HEK293T (cell line): ENCODE measurements around the gene NFE2.

Experiments used
- CTCF ChIA-PET: fragments of 350-600 bp; formaldehyde crosslinking; extraction: SDS; loops from one replicate; lab custom pipeline; 2021; ENCODE audit warnings: antibody characterized with exemption, inconsistent platforms; lab: Yijun Ruan, JAX
- POLR2A ChIA-PET: fragments of 350-600 bp; formaldehyde crosslinking; extraction: SDS; loops from one replicate; lab custom pipeline; 2020; ENCODE audit warnings: antibody characterized with exemption, inconsistent platforms; lab: Yijun Ruan, JAX
- DNase-seq: peaks from one replicate; pipeline ENCODE4 v3.0.0; 2012; ENCODE audit warnings: mixed read lengths; ENCODE audit errors: extremely low spot score
- ARNT ChIP-seq: fragments of 450-650 bp; IDR thresholded peaks from 2 replicates; pipeline ENCODE4 v1.6.1; 2017; ENCODE audit warnings: mild to moderate bottlenecking
- BHLHE40 ChIP-seq: fragments of 450-650 bp; IDR thresholded peaks from 2 replicates; pipeline ENCODE4 v1.6.1; 2016; ENCODE audit warnings: mild to moderate bottlenecking, moderate library complexity, borderline replicate concordance
- CTBP1 ChIP-seq: fragments of 450-650 bp; IDR thresholded peaks from 2 replicates; pipeline ENCODE4 v1.6.1; 2016; ENCODE audit warnings: borderline replicate concordance
- ELF4 ChIP-seq: fragments of 450-650 bp; IDR thresholded peaks from 2 replicates; pipeline ENCODE4 v1.6.1; 2017; ENCODE audit warnings: antibody characterized with exemption
- FOXA1 ChIP-seq: fragments of 450-650 bp; IDR thresholded peaks from 2 replicates; pipeline ENCODE4 v1.6.1; 2016; ENCODE audit warnings: mild to moderate bottlenecking
- FOXK2 ChIP-seq: fragments of 450-650 bp; IDR thresholded peaks from 2 replicates; pipeline ENCODE4 v1.6.1; 2016; ENCODE audit warnings: mild to moderate bottlenecking
- FOXM1 ChIP-seq: fragments of 450-650 bp; IDR thresholded peaks from 2 replicates; pipeline ENCODE4 v1.6.1; 2017; ENCODE audit warnings: mild to moderate bottlenecking, borderline replicate concordance
- HDGF ChIP-seq: fragments of 450-650 bp; IDR thresholded peaks from 2 replicates; pipeline ENCODE4 v1.6.1; 2017; ENCODE audit warnings: antibody characterized with exemption, borderline replicate concordance
- L3MBTL2 ChIP-seq: fragments of 450-650 bp; conservative IDR thresholded peaks from 2 replicates; pipeline ENCODE4 v1.6.1; 2016; ENCODE audit warnings: mild to moderate bottlenecking
- LEF1 ChIP-seq: fragments of 450-650 bp; IDR thresholded peaks from 2 replicates; pipeline ENCODE4 v1.6.1; 2017; ENCODE audit warnings: mild to moderate bottlenecking, borderline replicate concordance
- NFRKB ChIP-seq: fragments of 450-650 bp; IDR thresholded peaks from 2 replicates; pipeline ENCODE4 v1.6.1; 2016; ENCODE audit warnings: mild to moderate bottlenecking, moderate library complexity
- SP1 ChIP-seq: fragments of 450-650 bp; IDR thresholded peaks from 2 replicates; pipeline ENCODE4 v1.6.1; 2017
- SUZ12 ChIP-seq: fragments of 450-650 bp; IDR thresholded peaks from 2 replicates; pipeline ENCODE4 v1.6.1; 2016; ENCODE audit warnings: mild to moderate bottlenecking
- TARDBP ChIP-seq: fragments of 450-650 bp; IDR thresholded peaks from 2 replicates; pipeline ENCODE4 v1.6.1; 2016
- ZNF384 ChIP-seq: fragments of 450-650 bp; IDR thresholded peaks from 2 replicates; pipeline ENCODE4 v1.6.1; 2016
- TF ChIP-seq, protein P1 (sequence below): fragments of 450-650 bp; IDR thresholded peaks from 2 replicates; pipeline ENCODE4 v1.6.1; 2016

The NFE2 gene

DNA sequence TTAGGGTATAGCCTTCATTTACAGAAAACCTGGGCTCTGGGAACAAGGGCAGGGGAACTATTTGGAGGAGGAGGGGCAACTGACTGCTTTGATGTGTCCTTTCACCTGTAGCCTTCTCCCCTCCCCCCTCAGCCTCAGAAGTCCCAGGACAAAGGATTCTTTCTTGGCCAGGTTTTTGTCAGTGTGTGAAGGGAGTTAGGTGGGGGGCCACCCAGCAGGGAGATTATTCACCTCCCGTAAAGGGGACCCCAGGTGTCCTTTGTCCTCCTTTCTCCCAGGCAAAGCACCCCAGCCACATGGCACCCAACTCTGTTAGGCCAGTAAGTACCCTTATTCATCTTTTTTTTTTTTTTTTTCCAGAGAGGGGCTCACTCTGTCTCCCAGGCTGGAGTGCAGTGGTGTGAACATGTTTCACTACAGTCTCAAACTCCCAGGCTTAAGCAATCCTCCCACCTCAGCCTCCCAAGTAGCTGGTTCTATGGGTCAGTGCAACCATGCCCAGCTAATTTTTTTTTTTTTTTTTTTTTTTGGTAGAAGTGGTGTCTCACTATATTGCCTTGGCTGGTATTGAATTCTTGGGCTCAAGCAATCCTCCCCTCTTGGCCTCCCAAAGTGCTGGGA, 723 bp upstream of the NFE2 start:
- TF ChIP-seq HDGF (no peak), FOXK2 (no peak), SP1 (no peak), FOXA1 (no peak), LEF1 (no peak), NFRKB (no peak), TARDBP (no peak), FOXM1 (no peak), L3MBTL2 (no peak), CTBP1 (no peak), BHLHE40 (no peak), ELF4 (no peak), ARNT (no peak)
- TF ChIP-seq, protein P1, sequence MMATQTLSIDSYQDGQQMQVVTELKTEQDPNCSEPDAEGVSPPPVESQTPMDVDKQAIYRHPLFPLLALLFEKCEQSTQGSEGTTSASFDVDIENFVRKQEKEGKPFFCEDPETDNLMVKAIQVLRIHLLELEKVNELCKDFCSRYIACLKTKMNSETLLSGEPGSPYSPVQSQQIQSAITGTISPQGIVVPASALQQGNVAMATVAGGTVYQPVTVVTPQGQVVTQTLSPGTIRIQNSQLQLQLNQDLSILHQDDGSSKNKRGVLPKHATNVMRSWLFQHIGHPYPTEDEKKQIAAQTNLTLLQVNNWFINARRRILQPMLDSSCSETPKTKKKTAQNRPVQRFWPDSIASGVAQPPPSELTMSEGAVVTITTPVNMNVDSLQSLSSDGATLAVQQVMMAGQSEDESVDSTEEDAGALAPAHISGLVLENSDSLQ: no peak

DNA sequence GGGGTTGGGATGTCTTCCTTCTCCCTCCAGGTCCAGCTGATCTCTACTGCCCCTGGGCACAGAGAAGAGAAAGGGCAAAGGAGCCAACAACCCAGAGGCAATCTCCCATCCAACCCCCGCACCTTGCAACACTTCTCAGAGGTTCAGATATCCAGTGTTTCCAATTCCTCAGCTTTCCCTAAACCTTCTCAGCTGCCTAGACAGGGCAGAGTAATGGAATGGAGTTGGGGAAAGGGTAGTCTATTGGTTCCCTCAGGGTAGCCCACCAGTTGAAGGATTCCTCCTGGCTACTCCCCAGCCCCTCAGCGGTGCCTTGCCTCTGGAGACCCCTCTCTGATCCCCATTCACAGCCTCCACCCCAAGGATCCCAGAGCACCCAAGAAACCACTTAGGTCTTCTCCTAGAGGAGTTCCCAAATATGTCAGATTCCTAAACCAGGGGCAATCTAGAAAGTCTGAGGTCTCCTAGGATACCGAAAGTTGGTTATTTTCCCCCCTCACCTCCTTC, 537 bp downstream of the NFE2 start:
- TF ChIP-seq SP1 (no peak), FOXM1 (no peak), L3MBTL2 (no peak), LEF1 (no peak), CTBP1 (no peak), NFRKB (no peak), FOXK2 (no peak), ARNT (no peak), FOXA1 (no peak), SUZ12 (no peak), ELF4 (no peak), TARDBP (no peak), HDGF (no peak), ZNF384 (no peak), BHLHE40 (no peak)
- TF ChIP-seq, protein P1: no peak
- CTCF ChIA-PET: interaction anchor here (0.6 to 1.3 kb wide), 3 partner anchors 9 to 36 kb away, joined by 3 to 9 read pairs (median 5); no protein-coding TSS in a partner anchor
- POLR2A ChIA-PET: interaction anchor here (1.6 to 4.3 kb wide), 2 partner anchors 10 to 21 kb away, joined by 5 to 38 read pairs; partner anchors contain the start of genes CBX5 and HNRNPA1
- no peak for DNase-seq

More for the DNA sequence above, 723 bp upstream of the NFE2 start:
- CTCF ChIA-PET: interaction anchor here (0.8 to 1.1 kb wide), 3 partner anchors 23 to 94 kb away, joined by 3 to 4 read pairs (median 3); partner anchors contain the start of gene COPZ1
- no peak for DNase-seq
- POLR2A ChIA-PET: interaction anchor here (0.7 to 4.3 kb wide), 5 partner anchors 12 to 264 kb away, joined by 3 to 38 read pairs (median 3); partner anchors contain the start of genes CBX5 and HNRNPA1

DNA sequence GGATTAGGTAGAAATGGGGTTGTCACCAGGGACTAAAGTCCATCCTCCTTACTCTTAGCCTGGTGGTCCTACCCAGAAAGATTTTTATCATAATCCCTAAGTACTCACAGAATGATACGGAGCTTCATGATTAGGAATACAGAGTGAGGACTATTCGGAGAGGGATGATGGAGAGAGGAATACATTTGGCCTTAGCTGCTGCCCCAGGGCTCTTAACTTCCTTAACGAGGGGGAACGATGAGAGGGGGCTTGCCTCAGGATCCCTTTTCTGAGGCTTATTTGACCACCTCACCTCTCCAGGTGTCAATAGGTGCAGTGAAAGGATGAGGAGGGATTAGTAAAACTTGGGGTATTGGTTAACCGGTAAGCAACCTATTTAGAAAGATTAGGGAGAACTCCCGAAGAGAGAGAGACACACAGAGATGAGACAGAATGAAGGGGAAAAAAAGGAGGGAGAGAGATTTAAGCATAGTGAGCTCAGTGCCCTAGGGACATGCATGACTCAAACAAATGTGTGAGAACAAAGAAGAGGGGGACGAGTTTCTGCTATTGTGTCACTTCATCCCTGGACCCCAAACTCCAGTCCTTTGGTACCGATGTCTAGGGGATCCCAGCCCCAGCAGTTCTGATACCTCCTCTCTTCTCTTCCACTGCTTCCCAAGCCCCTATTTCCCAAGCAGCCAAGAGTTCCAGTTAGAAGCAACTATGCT, 1.1 kb downstream of the NFE2 start:
- no peak for TF ChIP-seq TARDBP
- TF ChIP-seq SUZ12: no peak
- no peak for TF ChIP-seq L3MBTL2
- TF ChIP-seq FOXA1: no peak
- ChIA-PET CTCF (interaction anchor here (0.6 to 1.3 kb wide), 4 partner anchors 9 to 37 kb away, joined by 3 to 9 read pairs (median 4); no protein-coding TSS in a partner anchor), POLR2A (interaction anchor here (1.2 to 4.3 kb wide), 3 partner anchors 9 to 20 kb away, joined by 3 to 38 read pairs (median 5); partner anchors contain the start of genes CBX5 and HNRNPA1)
- no peak for DNase-seq

DNA sequence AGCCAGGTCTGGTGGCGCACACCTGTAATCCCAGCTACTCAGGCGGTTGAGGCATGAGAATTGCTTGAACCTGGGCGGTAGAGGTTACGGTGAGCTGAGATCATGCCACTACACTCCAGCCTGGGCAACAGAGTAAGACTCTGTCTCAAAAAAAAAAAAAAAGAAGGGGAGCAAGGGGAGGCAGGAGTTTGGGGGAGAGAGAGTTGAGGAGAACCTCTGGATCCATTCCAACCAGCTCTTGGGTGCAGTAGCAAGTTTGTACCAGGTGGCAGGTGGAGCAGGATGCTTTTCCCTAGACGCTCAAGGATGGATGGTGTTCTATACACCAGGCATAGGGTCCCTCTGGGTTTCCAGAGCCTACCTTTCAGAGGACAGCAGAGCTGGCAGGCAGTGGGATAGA, 1.9 kb downstream of the NFE2 start:
- TF ChIP-seq, protein P1: no peak
- no peak for TF ChIP-seq SP1
- TF ChIP-seq BHLHE40: no peak
- no peak for TF ChIP-seq FOXA1
- TF ChIP-seq TARDBP: no peak
- no peak for TF ChIP-seq LEF1
- TF ChIP-seq ZNF384: no peak
- TF ChIP-seq L3MBTL2: no peak
- no peak for TF ChIP-seq FOXM1
- no peak for TF ChIP-seq ELF4
- no peak for TF ChIP-seq SUZ12
- no peak for TF ChIP-seq ARNT
- no peak for TF ChIP-seq NFRKB
- TF ChIP-seq FOXK2: no peak
- TF ChIP-seq CTBP1: no peak
- no peak for TF ChIP-seq HDGF
- ChIA-PET POLR2A (interaction anchor here (1.2 to 4.3 kb wide), 3 partner anchors 9 to 19 kb away, joined by 3 to 38 read pairs (median 5); partner anchors contain the start of genes CBX5 and HNRNPA1), CTCF (interaction anchor here (0.9 to 1.3 kb wide), 5 partner anchors 13 to 39 kb away, joined by 3 to 6 read pairs (median 3); no protein-coding TSS in a partner anchor)
- no peak for DNase-seq

DNA sequence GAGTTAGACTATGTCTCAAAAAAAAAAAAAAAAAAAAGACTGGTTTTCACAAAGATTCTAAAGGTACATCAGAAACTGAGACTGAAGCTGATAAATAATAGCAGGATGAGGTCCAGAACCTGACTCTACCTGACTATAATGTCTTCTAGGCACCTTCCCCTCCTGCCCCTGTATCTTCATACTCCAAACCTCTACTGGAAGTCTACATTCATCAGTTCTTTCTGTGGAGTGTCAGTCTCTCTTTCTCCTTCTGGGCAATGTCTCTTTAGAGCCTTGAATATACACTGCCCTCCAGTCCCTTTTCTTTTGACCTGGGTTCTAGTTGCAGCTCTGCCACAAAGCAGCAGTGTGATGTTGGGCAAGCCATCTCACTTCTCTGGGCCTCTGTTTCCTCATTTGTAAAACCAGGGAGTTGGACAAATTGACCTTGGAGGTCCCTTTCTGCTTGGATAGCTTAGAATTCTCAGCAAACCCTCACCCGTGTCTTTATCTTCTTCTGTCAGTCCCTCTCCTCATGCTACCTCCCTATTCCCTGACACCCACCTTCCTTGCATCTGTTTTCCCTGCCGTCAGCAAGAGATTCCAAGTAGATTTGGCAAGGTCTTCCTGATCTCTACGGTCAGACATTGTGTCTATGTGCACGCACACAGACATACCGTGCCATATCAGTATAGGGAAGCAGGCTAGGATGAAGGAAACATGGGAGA, 4.3 kb downstream of the NFE2 start:
- ChIA-PET CTCF (interaction anchor here (1.1 kb wide), 1 partner anchor 28 kb away, joined by 3 read pairs; the partner anchor contains the start of gene COPZ1), POLR2A (interaction anchor here (1.3 to 1.7 kb wide), 2 partner anchors 17 to 28 kb away, joined by 4 to 6 read pairs; partner anchors contain the start of genes CBX5, COPZ1 and HNRNPA1)
- TF ChIP-seq TARDBP (no peak), NFRKB (no peak), FOXK2 (no peak), FOXA1 (no peak), LEF1 (no peak), CTBP1 (no peak), ELF4 (no peak), FOXM1 (no peak), BHLHE40 (no peak), L3MBTL2 (no peak), SUZ12 (no peak), ARNT (no peak), ZNF384 (no peak), SP1 (no peak), HDGF (no peak)
- TF ChIP-seq, protein P1: no peak
- no peak for DNase-seq
